VCaP (cell line): ENCODE measurements around the gene CRTC2.

ENCODE experiments used
- H3K27ac ChIP-seq: fragments of 450-650 bp; 2 replicates; pipeline ENCODE4 v1.5.1; 2017
- TF ChIP-seq, protein P1 (sequence below): fragments of 450-650 bp; conservative IDR thresholded peaks from 2 replicates; pipeline ENCODE4 v1.5.1; 2017; ENCODE audit warnings: mild to moderate bottlenecking, moderate library complexity

CRTC2 gene

DNA sequence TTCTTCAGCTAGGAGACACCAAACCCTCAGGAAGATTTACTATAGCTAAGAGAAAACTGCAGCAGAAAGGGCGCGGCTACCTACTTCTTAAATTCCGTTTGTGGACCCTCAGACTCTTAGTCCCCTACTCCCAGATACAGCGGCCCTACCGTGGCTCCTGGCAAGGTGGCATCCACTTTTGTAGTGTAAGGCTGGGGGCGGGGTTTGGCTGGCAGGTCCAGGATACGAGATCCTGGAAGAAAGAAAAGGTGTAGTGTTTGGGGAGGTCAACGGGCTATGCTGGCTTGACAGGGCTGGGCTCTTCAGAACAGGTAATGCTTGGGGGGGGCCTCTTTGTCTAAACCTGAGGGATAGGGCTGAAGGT lies 9.6 kb upstream of the CRTC2 start:
- H3K27ac ChIP-seq = peak overlapping the region; percentile 99
- TF ChIP-seq, protein P1, sequence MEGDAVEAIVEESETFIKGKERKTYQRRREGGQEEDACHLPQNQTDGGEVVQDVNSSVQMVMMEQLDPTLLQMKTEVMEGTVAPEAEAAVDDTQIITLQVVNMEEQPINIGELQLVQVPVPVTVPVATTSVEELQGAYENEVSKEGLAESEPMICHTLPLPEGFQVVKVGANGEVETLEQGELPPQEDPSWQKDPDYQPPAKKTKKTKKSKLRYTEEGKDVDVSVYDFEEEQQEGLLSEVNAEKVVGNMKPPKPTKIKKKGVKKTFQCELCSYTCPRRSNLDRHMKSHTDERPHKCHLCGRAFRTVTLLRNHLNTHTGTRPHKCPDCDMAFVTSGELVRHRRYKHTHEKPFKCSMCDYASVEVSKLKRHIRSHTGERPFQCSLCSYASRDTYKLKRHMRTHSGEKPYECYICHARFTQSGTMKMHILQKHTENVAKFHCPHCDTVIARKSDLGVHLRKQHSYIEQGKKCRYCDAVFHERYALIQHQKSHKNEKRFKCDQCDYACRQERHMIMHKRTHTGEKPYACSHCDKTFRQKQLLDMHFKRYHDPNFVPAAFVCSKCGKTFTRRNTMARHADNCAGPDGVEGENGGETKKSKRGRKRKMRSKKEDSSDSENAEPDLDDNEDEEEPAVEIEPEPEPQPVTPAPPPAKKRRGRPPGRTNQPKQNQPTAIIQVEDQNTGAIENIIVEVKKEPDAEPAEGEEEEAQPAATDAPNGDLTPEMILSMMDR = no peak

DNA sequence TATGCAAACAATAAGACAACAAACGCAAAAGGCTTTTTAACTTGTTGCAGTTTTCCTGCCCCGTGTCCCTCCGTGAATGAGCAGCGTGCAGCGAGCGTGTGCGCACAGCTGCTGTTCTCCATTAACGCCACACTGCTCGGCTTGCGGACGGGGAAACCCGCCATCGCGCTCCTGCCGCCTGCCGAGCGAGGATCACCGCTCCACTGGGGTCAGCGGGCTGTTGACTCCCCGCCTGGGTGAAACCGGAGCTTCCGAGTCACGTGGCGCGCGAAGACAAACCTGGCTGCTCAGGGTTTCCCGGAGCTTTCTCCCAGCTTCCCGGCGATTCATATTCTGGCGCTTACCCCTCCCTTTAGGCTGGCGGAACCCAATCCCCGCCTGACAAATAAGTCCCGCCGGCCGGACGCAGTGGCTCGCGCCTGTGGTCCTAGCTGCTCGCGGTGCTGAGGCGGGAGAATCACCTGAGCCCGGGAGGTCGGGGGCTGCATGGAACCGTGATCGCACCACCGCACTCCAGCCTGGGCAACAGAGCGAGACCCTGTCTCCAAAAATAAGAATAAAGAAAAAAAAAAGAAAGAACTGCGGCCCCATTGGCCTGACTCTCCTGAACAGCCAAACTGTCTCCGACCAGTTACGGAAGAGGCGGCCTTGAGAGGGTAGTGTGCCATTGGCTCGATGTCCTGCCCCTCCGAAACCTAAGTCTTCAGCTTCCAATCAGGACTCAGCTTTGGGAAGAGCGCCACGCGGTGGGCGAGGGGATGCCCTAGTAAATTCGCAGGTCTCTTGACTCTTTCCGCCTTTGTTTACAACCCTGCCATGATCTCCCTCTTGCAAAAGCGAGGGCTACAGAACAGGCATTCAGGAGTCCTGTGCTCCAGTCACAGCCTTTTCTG lies 8.9 kb upstream of the CRTC2 start, which contains the start of gene CREB3L4:
CREB3L4 (plus strand) TSS at position 796 of the 893 bp plus-strand sequence. CDS start 624 bp downstream, outside the sequence.
- TF ChIP-seq, protein P1 = peak; percentile 54
- H3K27ac ChIP-seq = peak within 1 kb of the TSS; percentile 99

DNA sequence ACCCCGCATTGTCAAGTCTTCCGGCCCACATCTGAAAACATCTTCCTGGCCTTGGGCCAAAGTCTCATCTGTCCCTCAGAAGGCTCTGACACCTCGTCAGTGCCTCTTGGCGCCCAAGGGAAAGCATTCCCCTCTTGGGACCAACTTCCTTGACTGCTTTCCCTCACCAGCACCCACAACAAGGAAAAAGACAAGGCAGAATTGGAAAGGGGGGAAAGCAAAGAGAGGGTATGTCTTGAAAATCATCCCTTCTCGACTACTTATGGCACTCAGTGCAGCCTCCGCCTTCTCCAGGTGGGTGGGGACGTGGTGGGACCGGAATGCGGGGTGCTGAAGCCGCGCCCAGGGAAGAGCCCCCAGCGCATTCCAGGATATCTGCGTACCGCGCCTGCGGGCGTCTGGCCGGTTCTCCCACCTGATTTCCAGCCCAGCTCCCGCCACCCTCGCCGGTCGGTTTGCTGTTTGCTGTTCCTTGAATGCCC lies 5.5 kb upstream of the CRTC2 start:
- H3K27ac ChIP-seq = peak overlapping the region; percentile 99
- TF ChIP-seq, protein P1 = no peak

DNA sequence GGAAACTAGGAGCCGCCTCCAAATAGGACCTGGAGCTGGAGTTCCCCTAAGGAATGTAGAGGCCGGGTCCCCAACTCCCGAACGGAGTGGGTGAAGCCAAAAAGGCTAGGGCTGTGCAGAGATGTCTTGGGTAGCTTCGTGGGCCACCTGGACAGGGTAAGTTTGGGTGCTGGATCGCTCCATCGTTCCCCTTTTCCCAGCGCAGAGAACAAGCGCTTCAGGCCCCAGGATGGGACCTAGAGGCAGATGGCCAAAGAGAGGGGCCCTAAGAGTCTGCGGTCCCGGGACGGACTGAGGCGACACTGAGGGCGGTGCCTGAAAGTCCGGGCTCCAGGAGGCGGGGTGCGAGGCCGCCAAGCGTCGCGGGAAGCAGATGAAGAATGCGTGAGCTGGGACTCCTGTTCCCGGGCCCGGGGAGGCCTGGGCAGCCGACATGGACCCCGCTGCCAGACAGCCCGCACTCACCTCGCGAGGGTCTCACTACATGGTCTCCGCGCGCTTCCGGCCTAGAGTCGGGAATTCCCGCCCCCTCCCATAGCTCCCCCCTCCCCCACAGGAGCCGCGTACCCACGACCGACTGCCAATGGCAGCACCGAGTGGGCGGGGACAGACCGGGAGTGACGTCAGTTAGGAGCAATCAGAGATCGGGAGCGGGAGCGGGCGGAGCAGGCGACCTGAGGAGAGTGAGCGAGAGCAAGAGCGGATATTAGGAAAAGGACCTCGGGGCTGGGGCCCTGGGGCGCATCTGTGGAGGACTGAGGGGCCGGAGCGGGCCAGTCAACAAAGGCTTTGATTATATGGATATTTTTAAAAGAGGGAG lies 4.8 kb upstream of the CRTC2 start, which contains the start of gene SLC39A1:
SLC39A1 (minus strand) TSS at position 508 of the 820 bp plus-strand sequence. CDS start 822 bp downstream, outside the sequence.
- H3K27ac ChIP-seq = peak within 1 kb of the TSS; percentile 99
- TF ChIP-seq, protein P1 = no peak

DNA sequence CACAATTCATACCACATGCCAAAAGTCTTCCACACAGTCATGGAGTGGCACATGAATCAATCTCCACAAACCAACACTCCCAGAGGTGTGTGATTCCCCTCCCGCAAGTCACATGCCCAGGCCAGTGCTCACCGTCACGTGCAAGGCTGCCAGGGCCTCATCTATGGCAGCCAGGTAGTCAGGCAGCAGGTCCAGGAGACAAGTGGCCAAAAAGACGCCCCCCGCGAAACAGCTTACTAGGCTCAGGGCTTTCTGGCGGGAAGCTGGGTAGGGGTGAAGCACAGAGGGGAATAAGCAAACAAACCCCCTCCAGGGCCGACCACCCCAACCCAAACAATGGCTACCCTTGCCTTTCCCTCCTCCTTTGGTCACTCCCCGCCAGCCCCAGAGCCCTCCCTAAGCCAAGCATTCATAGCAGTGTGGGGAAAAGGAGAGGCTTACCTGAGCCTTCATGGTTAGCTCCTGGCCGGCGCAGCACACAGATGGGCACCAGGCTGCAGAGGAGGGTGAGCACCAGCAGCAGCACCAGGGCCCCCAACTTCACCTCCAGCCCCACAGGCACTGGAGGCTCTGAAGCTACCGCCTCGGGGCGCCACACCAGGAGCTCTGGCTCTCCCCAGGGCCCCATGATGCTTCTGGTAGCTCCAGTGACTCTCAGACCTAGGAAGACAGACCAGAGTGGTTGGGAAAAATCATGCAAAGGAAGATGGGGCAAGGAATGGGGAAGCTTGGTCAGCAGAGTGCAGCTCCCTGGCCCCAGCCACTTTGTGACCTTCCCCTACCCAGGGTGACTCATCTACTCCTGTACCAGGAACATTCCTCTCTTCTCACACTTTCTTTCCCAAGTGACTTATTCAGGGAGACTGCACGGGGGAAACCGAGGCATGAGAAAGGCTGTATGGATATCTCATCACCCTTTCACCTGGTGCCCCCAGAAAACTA lies 3.9 kb upstream of the CRTC2 start:
- H3K27ac ChIP-seq = peak overlapping the region; percentile 99
- TF ChIP-seq, protein P1 = no peak

DNA sequence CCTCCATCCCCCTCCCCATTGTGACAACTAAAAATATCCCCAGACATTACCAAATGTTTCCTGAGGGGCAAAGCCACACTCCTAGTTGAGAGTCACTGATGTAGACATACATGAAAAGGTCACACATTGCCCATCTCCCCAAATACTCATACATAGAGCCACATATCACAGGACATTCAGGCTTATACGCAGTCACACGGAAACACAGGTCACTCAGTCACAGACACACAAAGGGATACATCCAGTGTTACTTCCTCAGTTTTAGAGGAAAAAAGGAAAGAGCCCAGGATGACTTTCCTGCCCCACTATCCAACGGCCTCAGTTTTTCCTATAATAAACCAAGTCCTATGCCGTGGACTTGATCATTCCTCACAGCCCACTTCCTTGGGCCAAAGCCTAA lies 3.0 kb upstream of the CRTC2 start:
- peak overlapping the region; percentile 99; the same call in 1 of the 2 replicates for H3K27ac ChIP-seq
- TF ChIP-seq, protein P1 = no peak
